Measurements from ENCODE around the gene GOSR2.

Gene GOSR2

DNA sequence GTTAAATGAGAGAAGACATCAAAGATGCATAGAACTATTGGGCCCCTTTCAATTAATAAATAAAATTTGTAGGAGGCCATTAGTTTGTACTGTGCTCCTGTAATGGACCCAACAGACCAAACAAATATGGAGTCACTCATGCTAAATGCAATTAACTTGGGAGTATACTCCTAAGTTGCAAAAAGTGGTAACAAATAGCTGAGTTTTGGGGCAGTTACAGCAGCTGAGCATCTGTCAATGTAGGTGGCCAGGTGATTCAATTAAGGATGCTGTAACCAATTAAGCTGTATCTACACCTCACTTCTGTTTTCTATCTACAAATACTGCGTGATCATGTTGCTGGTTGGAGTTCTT is 36.7 kb upstream of the GOSR2 start:
- H3K27ac Mint-ChIP-seq, result no peak overlapping the region
- no peaks in the 10 kb centered on the region for H3K36me3 Mint-ChIP-seq
- H3K27me3 Mint-ChIP-seq, result peaks cover 51% of the 10 kb centered on the region
- no peaks in the 10 kb centered on the region for H3K4me1 Mint-ChIP-seq
- no peak for ATAC-seq
- H3K9me3 Mint-ChIP-seq, result no peaks in the 10 kb centered on the region
- no peak overlapping the region for H3K4me3 Mint-ChIP-seq

DNA sequence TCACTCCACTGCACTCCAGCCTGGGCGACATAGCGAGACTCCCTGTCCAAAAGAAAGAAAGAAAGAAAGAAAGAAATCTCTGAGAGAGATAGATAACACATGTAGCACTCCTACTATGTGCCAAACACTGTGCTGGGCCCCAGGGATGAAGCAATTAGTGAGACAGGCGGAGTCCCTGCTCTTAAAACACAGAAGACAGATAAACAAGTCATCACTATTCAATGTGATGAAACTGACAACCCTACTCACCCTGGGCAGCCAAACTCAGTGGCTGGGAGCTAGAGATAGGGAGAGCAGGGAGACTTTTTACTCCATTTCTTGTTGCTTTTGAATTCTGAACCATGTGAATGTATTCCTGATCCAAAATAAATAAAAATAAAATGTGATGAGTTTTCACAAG is 35.2 kb upstream of the GOSR2 start:
- Mint-ChIP-seq H3K27ac (no peak overlapping the region), H3K9me3 (no peaks in the 10 kb centered on the region), H3K27me3 (peaks cover 65% of the 10 kb centered on the region), H3K36me3 (no peaks in the 10 kb centered on the region), H3K4me1 (no peaks in the 10 kb centered on the region), H3K4me3 (no peak overlapping the region)
- ATAC-seq, result no peak

DNA sequence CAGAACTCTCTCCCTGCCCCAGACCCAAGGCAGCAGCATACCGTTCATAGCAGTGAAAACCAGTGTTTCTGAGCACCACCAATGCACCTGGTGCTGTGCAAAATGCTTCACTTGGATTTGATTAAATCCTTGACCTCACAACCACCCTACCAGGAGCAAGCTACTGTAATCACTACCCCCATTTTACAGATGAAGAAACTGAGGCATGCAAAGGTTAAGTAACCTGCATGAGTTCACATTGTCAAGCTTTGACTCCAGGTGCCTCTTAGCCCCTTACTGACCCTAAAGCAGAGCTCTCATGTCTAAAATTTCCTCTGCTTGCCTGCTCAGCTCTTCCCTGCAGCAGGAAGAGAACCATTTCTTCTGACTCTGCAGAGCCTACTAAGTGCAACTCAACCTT is 34.2 kb upstream of the GOSR2 start:
- no peaks in the 10 kb centered on the region for H3K9me3 Mint-ChIP-seq

DNA sequence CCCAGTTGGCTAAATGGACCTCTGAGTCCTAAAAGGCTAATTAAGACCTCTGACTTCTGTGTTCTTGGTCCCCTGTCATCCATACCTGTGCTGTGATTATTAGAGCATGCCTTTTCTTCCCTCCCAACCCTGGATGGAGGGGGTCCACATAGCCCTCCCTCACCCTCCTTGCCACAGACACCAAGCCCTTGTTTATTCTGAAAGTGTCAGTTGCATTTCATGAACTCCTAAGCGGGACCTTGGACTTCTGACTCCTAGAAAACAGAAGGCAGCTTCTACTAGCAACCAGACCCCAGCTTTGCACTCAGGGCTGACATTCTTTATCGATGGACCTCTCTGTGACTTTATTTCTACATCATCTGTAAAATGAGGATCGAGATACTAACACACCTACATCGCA is 33.4 kb upstream of the GOSR2 start:
- ATAC-seq, result no peak
- Mint-ChIP-seq H3K4me1 (no peaks in the 10 kb centered on the region), H3K36me3 (no peaks in the 10 kb centered on the region), H3K9me3 (no peaks in the 10 kb centered on the region), H3K27ac (no peak overlapping the region), H3K27me3 (peaks cover 69% of the 10 kb centered on the region), H3K4me3 (no peak overlapping the region)

More for the DNA sequence above, 34.2 kb upstream of the GOSR2 start:
- Mint-ChIP-seq H3K4me1 (no peaks in the 10 kb centered on the region), H3K4me3 (no peak overlapping the region), H3K27me3 (peaks cover 74% of the 10 kb centered on the region), H3K36me3 (no peaks in the 10 kb centered on the region), H3K27ac (no peak overlapping the region)
- ATAC-seq, result no peak

DNA sequence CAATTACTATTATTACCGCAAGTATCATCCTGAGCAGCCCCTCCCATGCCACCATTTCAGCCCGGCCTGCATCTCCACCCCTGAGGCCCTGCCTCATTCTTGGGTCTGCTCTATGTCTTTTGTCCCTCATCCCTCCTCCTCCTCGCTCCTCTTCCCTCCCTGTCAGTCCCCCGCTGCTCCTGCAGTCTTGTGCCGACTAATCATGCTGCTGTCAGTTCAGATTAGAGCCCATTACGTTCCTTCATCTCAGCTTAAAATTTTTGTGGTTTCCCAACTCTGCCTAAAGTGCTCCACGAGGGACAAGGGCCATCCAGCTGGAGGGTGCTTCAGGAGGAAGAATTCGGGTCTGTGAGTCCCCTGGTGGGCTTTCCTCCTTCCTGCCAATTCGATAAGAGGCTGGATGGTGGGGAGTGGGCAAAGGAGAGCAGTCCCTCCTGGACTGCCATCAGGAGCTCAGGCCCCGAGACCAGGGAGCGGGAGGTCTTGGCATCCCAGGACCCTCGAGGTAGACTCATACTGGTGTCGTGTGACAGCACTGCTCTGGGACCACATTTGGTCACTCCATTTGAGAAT is 32.9 kb upstream of the GOSR2 start:
- H3K9me3 Mint-ChIP-seq, result no peaks in the 10 kb centered on the region
- no peaks in the 10 kb centered on the region for H3K4me1 Mint-ChIP-seq
- no peak overlapping the region for H3K27ac Mint-ChIP-seq
- H3K4me3 Mint-ChIP-seq, result no peak overlapping the region
- ATAC-seq, result no peak
- H3K27me3 Mint-ChIP-seq, result peaks cover 63% of the 10 kb centered on the region
- H3K36me3 Mint-ChIP-seq, result no peaks in the 10 kb centered on the region

DNA sequence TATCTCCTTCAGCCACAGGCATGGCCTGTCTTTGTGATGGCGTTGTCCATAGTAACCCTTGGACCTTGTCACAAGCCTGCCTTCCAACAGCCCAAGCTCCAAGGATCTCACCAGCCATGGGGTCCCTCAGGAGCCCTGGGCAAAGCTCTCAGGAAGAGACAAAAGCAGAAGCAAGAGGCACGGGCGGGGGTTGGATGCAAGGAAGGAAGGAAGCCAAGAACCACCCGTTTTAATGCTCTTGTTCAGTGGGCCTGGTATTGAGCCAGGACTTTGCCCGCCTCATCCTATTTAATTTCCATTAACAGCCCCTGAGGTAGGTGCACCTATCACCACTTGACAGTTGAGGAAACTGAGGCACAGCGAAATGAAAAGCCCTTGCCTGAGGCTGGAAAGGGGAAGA is 32.3 kb upstream of the GOSR2 start:
- no peaks in the 10 kb centered on the region for H3K9me3 Mint-ChIP-seq
- H3K4me3 Mint-ChIP-seq, result no peak overlapping the region
- H3K36me3 Mint-ChIP-seq, result no peaks in the 10 kb centered on the region
- no peak for ATAC-seq
- no peak overlapping the region for H3K27ac Mint-ChIP-seq
- peaks cover 60% of the 10 kb centered on the region for H3K27me3 Mint-ChIP-seq
- no peaks in the 10 kb centered on the region for H3K4me1 Mint-ChIP-seq

DNA sequence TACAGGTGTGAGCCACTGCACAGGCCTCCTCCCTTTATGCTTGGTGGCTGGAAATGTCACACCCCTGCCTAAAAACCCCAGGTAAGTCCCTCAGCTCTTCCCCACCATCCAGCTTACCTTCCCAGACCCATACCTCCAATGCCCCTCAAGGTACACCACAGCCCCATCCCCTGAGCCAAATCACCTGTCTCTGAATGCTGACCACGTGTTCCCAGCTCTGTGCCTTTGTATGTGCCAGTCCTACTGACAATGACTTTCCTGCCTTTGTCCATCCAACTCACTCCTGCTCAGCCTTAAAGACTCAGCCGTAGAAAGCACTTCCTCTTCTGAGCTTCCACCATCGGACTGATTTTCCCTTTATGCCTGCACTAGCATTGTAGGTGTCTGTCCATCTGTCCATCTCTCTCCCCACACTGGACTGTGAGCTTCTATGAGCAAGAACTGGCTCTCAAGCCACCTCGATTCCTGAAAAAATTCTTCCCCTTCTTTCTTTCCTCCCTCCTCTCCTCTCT is 30.7 kb upstream of the GOSR2 start:
- no peaks in the 10 kb centered on the region for H3K36me3 Mint-ChIP-seq

DNA sequence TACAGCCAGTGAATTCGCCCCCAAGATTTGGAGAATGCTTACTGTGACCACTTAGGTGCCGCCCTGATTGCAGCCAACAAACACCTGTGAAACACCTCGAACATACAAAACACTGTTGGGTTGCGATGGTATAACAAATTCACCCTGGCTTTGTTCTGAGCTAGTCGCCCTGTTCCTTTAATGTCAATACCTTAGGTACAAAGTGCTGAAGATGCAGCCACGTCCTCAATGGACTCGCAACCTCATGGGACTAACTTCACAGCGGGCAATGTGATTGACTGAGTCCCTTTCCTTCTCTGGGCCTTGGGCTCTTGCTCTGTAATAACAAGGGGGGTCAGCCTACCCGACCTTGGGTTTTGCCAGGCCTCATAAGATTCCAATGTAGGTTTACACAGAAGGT is 28.9 kb upstream of the GOSR2 start:
- ATAC-seq, result no peak
- Mint-ChIP-seq H3K4me3 (no peak overlapping the region), H3K27me3 (peaks cover 82% of the 10 kb centered on the region)

More for the DNA sequence above, 30.7 kb upstream of the GOSR2 start:
- Mint-ChIP-seq H3K4me1 (no peaks in the 10 kb centered on the region), H3K27me3 (peaks cover 69% of the 10 kb centered on the region), H3K27ac (no peak overlapping the region), H3K9me3 (no peaks in the 10 kb centered on the region), H3K4me3 (no peak overlapping the region)
- ATAC-seq, result no peak

DNA sequence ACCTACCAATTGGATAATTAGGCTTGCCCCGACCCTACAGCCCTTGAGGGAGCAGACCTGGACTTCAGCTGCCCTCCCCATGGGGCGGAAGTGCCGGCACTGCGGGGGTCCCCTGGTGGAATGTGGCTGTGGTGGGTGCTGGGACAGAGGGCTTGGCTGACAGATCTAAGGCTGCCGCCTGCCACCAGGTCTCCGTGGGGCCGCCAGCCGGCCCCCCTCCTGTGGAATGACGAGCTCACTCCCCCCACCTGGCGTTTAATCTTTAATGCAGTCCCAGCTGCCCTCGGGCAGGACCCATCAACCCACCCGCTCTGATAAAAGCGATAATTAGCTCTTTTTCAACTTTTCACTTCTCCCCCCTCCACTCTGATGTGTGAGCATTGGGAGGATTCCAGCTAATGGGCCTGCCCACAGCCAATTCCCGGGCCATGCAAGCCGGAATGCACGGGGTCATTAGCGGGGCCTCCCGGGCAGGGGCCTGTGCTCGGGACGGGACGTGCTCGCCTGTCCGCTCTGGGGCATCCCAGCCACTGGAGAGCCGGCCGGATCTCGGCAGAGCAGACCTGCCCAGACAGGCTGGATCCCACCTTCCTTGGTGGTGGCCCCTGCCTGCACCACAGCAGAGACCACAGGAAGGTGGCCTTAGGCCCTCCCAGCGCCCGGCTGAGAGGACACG is 28.3 kb upstream of the GOSR2 start:
- Mint-ChIP-seq H3K27ac (no peak overlapping the region), H3K4me3 (no peak overlapping the region), H3K27me3 (peaks cover 77% of the 10 kb centered on the region), H3K36me3 (no peaks in the 10 kb centered on the region), H3K4me1 (no peaks in the 10 kb centered on the region), H3K9me3 (peaks cover 3% of the 10 kb centered on the region)
- no peak for ATAC-seq

More for the DNA sequence above, 28.9 kb upstream of the GOSR2 start:
- no peaks in the 10 kb centered on the region for H3K4me1 Mint-ChIP-seq
- H3K27ac Mint-ChIP-seq, result no peak overlapping the region
- no peaks in the 10 kb centered on the region for H3K36me3 Mint-ChIP-seq
- H3K9me3 Mint-ChIP-seq, result peaks cover 3% of the 10 kb centered on the region

DNA sequence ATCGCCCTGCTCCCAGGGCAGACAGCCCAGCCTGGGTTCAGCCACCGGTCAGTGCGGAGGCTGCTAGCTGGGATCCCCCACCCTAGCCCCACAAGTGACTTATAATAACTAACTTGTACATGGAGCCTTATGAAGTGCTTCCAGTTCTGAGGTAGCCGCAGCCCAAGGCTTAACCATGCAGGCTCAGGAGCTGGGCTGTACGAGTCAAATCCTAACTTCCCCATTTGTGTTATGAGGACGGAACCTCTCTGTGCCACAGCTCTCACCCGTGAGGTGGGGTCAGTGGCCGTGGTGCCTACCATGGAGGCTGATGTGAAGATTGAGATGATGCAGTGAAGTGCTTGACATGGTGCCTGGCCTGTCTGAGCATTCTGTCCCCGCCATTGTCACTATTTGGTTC is 27.8 kb upstream of the GOSR2 start:
- peaks cover 3% of the 10 kb centered on the region for H3K9me3 Mint-ChIP-seq
- no peak overlapping the region for H3K27ac Mint-ChIP-seq
- H3K36me3 Mint-ChIP-seq, result no peaks in the 10 kb centered on the region
- H3K4me1 Mint-ChIP-seq, result no peaks in the 10 kb centered on the region
- no peak overlapping the region for H3K4me3 Mint-ChIP-seq
- ATAC-seq, result no peak
- peaks cover 71% of the 10 kb centered on the region for H3K27me3 Mint-ChIP-seq

DNA sequence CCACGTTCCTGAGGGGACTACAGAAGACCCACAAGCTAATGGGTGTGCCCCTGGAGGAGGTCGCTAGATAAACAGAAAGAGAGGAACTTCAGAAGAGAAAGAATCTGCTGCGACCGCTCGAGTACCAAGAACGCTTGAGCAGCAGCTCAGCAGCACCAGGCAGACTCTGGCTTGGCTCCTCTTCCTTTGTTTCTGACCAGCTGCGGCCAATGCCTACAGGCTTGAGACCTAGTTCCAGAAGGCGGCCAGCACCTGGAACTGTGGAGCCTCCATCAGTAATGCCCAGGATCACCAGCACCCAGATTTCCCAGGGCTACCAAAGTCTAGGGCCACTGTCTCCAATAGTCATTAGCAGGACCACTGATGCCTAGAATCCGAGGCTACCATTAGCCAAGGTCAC is 26.0 kb upstream of the GOSR2 start:
- no peak for ATAC-seq
- peaks cover 3% of the 10 kb centered on the region for H3K9me3 Mint-ChIP-seq
- no peak overlapping the region for H3K4me3 Mint-ChIP-seq
- H3K27me3 Mint-ChIP-seq, result peaks cover 53% of the 10 kb centered on the region
- H3K27ac Mint-ChIP-seq, result no peak overlapping the region
- no peaks in the 10 kb centered on the region for H3K36me3 Mint-ChIP-seq
- H3K4me1 Mint-ChIP-seq, result no peaks in the 10 kb centered on the region

DNA sequence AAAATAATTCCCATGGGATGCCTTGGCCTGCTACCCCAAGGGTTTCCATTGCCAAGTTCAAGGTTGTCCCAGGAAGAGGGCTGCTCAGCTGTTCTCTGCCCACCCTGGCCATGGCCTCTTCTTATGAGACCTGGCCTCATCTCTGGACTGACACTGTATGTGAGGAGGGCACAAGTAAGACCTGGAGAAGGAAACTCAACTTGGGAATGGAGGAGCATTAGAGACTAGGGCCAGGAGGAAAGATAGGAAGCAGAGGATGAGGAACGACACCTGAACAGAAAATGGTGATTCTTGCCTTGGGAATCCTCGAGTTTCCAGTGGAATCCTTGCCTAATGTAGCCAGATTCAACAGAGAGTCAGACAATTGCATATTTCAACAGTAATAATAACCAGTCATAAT is 24.6 kb upstream of the GOSR2 start:
- no peak overlapping the region for H3K27ac Mint-ChIP-seq
- peaks cover 39% of the 10 kb centered on the region for H3K27me3 Mint-ChIP-seq
- H3K9me3 Mint-ChIP-seq, result peaks cover 3% of the 10 kb centered on the region
- no peak for ATAC-seq
- no peaks in the 10 kb centered on the region for H3K4me1 Mint-ChIP-seq
- no peaks in the 10 kb centered on the region for H3K36me3 Mint-ChIP-seq
- no peak overlapping the region for H3K4me3 Mint-ChIP-seq

DNA sequence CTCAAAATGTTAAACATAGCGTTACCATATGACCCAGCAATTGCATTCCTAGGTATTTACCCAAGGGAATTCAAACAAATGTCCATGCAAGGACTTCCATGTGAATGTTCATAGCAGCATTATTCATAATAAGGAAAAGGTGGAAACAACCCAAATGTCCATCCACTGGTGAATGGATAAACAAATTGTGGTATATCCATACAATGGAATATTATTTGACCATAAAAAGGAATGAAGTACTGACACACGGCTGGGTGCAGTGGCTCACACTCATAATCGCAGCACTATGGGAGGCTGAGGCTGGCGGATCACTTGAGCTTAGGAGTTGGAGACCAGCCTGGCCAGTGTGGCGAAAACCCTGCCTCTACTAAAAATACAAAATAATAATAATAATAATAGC is 24.1 kb upstream of the GOSR2 start:
- Mint-ChIP-seq H3K4me3 (no peak overlapping the region), H3K9me3 (peaks cover 3% of the 10 kb centered on the region), H3K36me3 (no peaks in the 10 kb centered on the region), H3K27ac (no peak overlapping the region), H3K27me3 (peaks cover 39% of the 10 kb centered on the region), H3K4me1 (no peaks in the 10 kb centered on the region)
- no peak for ATAC-seq

DNA sequence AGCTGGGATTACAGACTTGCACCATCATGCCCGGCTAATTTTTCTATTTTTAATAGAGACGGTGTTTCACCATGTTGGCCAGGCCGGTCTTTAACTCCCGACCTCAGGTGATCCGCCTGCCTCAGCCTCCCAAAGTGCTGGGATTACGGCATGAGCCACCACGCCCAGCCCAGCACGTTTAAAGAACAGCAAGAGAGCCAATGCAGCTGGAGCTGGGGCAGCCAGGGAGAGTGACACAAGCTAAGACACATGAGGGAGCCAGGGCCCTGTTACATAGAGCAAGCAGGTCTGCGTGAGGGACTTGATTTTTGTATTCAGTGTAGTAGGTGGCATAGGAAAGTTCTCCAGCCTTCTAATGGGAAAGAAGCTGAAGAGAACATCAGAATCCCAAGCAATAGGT is 21.7 kb upstream of the GOSR2 start:
- ATAC-seq, result no peak
- no peak overlapping the region for H3K4me3 Mint-ChIP-seq
- no peak overlapping the region for H3K27ac Mint-ChIP-seq
- H3K9me3 Mint-ChIP-seq, result peaks cover 3% of the 10 kb centered on the region
- no peaks in the 10 kb centered on the region for H3K36me3 Mint-ChIP-seq
- H3K27me3 Mint-ChIP-seq, result peaks cover 48% of the 10 kb centered on the region
- no peaks in the 10 kb centered on the region for H3K4me1 Mint-ChIP-seq

DNA sequence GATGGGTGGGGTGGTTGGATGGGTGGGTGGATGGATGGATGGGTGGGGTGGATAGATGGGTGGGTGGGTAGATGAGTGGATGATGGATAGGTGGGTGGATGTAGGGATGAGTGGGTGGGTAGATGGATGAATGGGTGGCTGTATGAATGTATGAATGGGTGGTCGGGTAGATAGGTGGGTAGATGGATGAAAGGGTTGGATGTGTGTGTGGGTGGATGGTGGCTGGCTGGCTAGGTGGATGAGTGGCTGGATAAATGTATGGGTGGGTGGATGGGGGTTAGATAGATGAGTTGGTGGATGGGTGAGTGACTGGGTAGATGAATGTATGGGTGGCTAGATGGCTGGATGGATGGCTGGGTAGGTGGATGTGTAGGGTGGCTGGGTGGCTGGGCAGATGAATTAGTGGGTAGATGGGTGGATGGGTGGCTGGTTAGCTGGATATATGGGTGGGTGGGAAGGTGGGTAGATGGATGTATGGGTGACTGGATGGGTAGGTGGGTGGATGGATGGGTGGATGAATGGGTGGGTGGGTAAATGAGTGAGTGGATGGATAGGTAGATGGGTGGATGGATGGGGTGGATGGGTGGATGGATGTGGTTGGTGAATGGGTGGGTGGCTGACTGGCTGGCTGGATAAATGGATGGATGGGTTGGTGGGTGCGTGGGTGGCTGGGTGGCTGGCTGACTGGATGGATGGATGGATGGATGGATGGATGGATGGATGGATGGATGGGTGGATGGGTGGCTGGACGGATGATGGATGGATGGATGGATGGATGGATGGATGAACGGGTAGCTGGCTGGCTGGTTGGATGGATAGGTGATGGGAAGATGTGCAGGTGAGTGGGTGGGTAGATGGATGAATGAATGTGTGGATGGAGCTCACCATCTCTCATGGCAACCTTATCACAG is 18.9 kb upstream of the GOSR2 start:
- no peaks in the 10 kb centered on the region for H3K9me3 Mint-ChIP-seq
- no peak overlapping the region for H3K27ac Mint-ChIP-seq
- H3K27me3 Mint-ChIP-seq, result peaks cover 36% of the 10 kb centered on the region
- no peaks in the 10 kb centered on the region for H3K36me3 Mint-ChIP-seq
- H3K4me1 Mint-ChIP-seq, result no peaks in the 10 kb centered on the region
- no peak overlapping the region for H3K4me3 Mint-ChIP-seq
- no peak for ATAC-seq
